SK-N-SH treated with all-trans-retinoic acid at 6 μM for 48 hours (cell line): ENCODE data around the gene PRR15L.

ENCODE experiments used
- ATAC-seq: fragments of 200-7000 bp; cut with Tn5 transposase; 3 replicates; pipeline ENCODE4 v1.9.1; 2020; ENCODE audit warnings: mild to moderate bottlenecking, moderate library complexity
- ARNTL ChIP-seq: fragments of 450-650 bp; formaldehyde crosslinking; IDR thresholded peaks from 2 replicates; pipeline ENCODE4 v1.5.0; 2020; ENCODE audit warnings: low read depth, mild to moderate bottlenecking, moderate library complexity, borderline replicate concordance
- BACH2 ChIP-seq: fragments of 250-450 bp; sonication (Bioruptor Pico); IDR thresholded peaks from 2 replicates; pipeline ENCODE4 v1.9.0; 2021; ENCODE audit warnings: mild to moderate bottlenecking, borderline replicate concordance
- CREB5 ChIP-seq: fragments of 250-450 bp; sonication (Bioruptor Pico); IDR thresholded peaks from 2 replicates; pipeline ENCODE4 v1.5.1; 2020; ENCODE audit warnings: low read depth, mild to moderate bottlenecking, moderate library complexity
- CSDC2 ChIP-seq: fragments of 250-450 bp; sonication (Bioruptor Pico); IDR thresholded peaks from 2 replicates; pipeline ENCODE4 v1.5.0; 2020; ENCODE audit warnings: mild to moderate bottlenecking, moderate library complexity
- ESRRG ChIP-seq: fragments of 250-450 bp; sonication (Bioruptor Pico); IDR thresholded peaks from 2 replicates; pipeline ENCODE4 v1.6.1; 2021; ENCODE audit warnings: mild to moderate bottlenecking
- GLIS3 ChIP-seq: fragments of 250-450 bp; sonication (Bioruptor Pico); IDR thresholded peaks from 2 replicates; pipeline ENCODE4 v1.5.0; 2020; ENCODE audit warnings: mild to moderate bottlenecking, moderate library complexity
- ISL1 ChIP-seq: fragments of 250-450 bp; sonication (Bioruptor Pico); IDR thresholded peaks from 2 replicates; pipeline ENCODE4 v2.1.2; 2022; ENCODE audit warnings: mild to moderate bottlenecking, moderate library complexity
- OSR1 ChIP-seq: fragments of 250-450 bp; sonication (Bioruptor Pico); IDR thresholded peaks from 2 replicates; pipeline ENCODE4 v1.8.0; 2022; ENCODE audit warnings: moderate library complexity, mild to moderate bottlenecking, inconsistent platforms
- PATZ1 ChIP-seq: fragments of 250-450 bp; sonication (Bioruptor Pico); IDR thresholded peaks from 2 replicates; pipeline ENCODE4 v1.8.0; 2020; ENCODE audit warnings: mild to moderate bottlenecking, moderate library complexity, borderline replicate concordance
- POU6F1 ChIP-seq: fragments of 250-450 bp; sonication (Bioruptor Pico); IDR thresholded peaks from 2 replicates; pipeline ENCODE4 v1.8.0; 2021; ENCODE audit warnings: low read depth, mild to moderate bottlenecking, moderate library complexity, borderline replicate concordance
- PPARA ChIP-seq: fragments of 250-450 bp; sonication (Bioruptor Pico); IDR thresholded peaks from 2 replicates; pipeline ENCODE4 v1.5.0; 2020; ENCODE audit warnings: mild to moderate bottlenecking, borderline replicate concordance
- RARB ChIP-seq: fragments of 250-450 bp; sonication (Bioruptor Pico); IDR thresholded peaks from 2 replicates; pipeline ENCODE4 v1.8.0; 2021; ENCODE audit warnings: mild to moderate bottlenecking, moderate library complexity
- SNAI2 ChIP-seq: fragments of 250-450 bp; sonication (Bioruptor Pico); IDR thresholded peaks from 2 replicates; pipeline ENCODE4 v1.5.0; 2020; ENCODE audit warnings: mild to moderate bottlenecking, moderate library complexity
- TCF4 ChIP-seq: fragments of 250-450 bp; sonication (Bioruptor Pico); IDR thresholded peaks from 2 replicates; pipeline ENCODE4 v1.8.0; 2021; ENCODE audit warnings: mild to moderate bottlenecking, moderate library complexity, borderline replicate concordance
- ZC3H10 ChIP-seq: fragments of 250-450 bp; sonication (Bioruptor Pico); IDR thresholded peaks from 2 replicates; pipeline ENCODE4 v1.5.1; 2021; ENCODE audit warnings: mild to moderate bottlenecking, moderate library complexity
- ZFP3 ChIP-seq: fragments of 250-450 bp; sonication (Bioruptor Pico); IDR thresholded peaks from 2 replicates; pipeline ENCODE4 v1.5.0; 2020; ENCODE audit warnings: mild to moderate bottlenecking, moderate library complexity
- ZFP30 ChIP-seq: fragments of 450-650 bp; formaldehyde crosslinking; IDR thresholded peaks from 2 replicates; pipeline ENCODE4 v1.5.0; 2022; ENCODE audit warnings: mild to moderate bottlenecking, moderate library complexity
- ZNF565 ChIP-seq: fragments of 450-650 bp; formaldehyde crosslinking; conservative IDR thresholded peaks from 2 replicates; pipeline ENCODE4 v1.5.0; 2020; ENCODE audit warnings: low read depth, mild to moderate bottlenecking, moderate library complexity
- ZNF70 ChIP-seq: fragments of 450-650 bp; formaldehyde crosslinking; IDR thresholded peaks from 2 replicates; pipeline ENCODE4 v1.5.0; 2020; ENCODE audit warnings: mild to moderate bottlenecking, moderate library complexity
- ZNF8 ChIP-seq: fragments of 450-650 bp; formaldehyde crosslinking; IDR thresholded peaks from 2 replicates; pipeline ENCODE4 v1.5.0; 2020; ENCODE audit warnings: mild to moderate bottlenecking, moderate library complexity
- TF ChIP-seq, protein P1 (sequence below): fragments of 250-450 bp; sonication (Bioruptor Pico); IDR thresholded peaks from 2 replicates; pipeline ENCODE4 v1.5.1; 2021; ENCODE audit warnings: mild to moderate bottlenecking, moderate library complexity
- TF ChIP-seq, protein P2 (sequence below): fragments of 250-450 bp; sonication (Bioruptor Pico); IDR thresholded peaks from 2 replicates; pipeline ENCODE4 v1.5.0; 2020; ENCODE audit warnings: mild to moderate bottlenecking, moderate library complexity

The PRR15L gene

GRCh38 chr17:47907932-47908562, 49.6 kb downstream of the PRR15L start:
- TF ChIP-seq ZNF8 = no peak
- no peak for TF ChIP-seq ARNTL (CRISPR knock-in tag)
- no peak for TF ChIP-seq ZNF565 (CRISPR knock-in tag)
- TF ChIP-seq POU6F1 (CRISPR knock-in tag) = no peak
- no peak for TF ChIP-seq ZFP3 (CRISPR knock-in tag)
- TF ChIP-seq TCF4 = no peak
- no peak for TF ChIP-seq PATZ1 (CRISPR knock-in tag)
- no peak for TF ChIP-seq ISL1 (CRISPR knock-in tag)
- TF ChIP-seq CREB5 (CRISPR knock-in tag) = no peak
- TF ChIP-seq SNAI2 = no peak
- TF ChIP-seq PPARA (CRISPR knock-in tag) = no peak
- TF ChIP-seq ZC3H10 = no peak
- TF ChIP-seq CSDC2 (CRISPR knock-in tag) = no peak
- TF ChIP-seq, protein P1, sequence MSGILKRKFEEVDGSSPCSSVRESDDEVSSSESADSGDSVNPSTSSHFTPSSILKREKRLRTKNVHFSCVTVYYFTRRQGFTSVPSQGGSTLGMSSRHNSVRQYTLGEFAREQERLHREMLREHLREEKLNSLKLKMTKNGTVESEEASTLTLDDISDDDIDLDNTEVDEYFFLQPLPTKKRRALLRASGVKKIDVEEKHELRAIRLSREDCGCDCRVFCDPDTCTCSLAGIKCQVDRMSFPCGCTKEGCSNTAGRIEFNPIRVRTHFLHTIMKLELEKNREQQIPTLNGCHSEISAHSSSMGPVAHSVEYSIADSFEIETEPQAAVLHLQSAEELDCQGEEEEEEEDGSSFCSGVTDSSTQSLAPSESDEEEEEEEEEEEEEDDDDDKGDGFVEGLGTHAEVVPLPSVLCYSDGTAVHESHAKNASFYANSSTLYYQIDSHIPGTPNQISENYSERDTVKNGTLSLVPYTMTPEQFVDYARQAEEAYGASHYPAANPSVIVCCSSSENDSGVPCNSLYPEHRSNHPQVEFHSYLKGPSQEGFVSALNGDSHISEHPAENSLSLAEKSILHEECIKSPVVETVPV (CRISPR knock-in tag) = no peak
- no peak for TF ChIP-seq ZFP30 (CRISPR knock-in tag)
- TF ChIP-seq GLIS3 (CRISPR knock-in tag) = no peak
- TF ChIP-seq ESRRG (CRISPR knock-in tag) = no peak
- TF ChIP-seq BACH2 (CRISPR knock-in tag) = no peak
- TF ChIP-seq ZNF70 (CRISPR knock-in tag) = no peak
- ATAC-seq = no peak

DNA sequence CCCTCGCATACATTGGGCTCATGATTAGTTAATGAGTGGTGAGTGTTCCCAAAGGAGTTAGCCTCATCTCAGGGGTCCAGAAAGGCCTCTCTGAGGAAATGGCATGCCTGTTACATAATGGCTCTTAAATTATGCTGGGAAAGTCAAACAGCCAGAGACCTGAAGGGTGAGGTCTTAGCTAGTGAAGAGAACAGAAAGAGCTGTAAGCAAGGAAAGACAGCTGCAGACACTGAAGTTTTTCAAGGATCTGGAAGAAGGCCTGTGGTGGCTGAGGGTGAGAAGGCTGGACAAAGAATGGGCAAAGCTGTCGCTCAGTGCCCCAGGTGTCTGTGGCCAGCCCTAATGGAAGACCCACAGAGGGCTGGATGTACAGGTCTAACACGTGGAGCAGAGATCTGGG, 51.2 kb downstream of the PRR15L start:
- ATAC-seq = no peak
- TF ChIP-seq RARB (CRISPR knock-in tag) (no peak), PATZ1 (CRISPR knock-in tag) (no peak), SNAI2 (no peak), ZNF8 (no peak), OSR1 (CRISPR knock-in tag) (no peak), PPARA (CRISPR knock-in tag) (no peak), ARNTL (CRISPR knock-in tag) (no peak), TCF4 (no peak), ZNF70 (CRISPR knock-in tag) (no peak), ESRRG (CRISPR knock-in tag) (no peak), BACH2 (CRISPR knock-in tag) (no peak), POU6F1 (CRISPR knock-in tag) (no peak), CSDC2 (CRISPR knock-in tag) (no peak), CREB5 (CRISPR knock-in tag) (no peak), GLIS3 (CRISPR knock-in tag) (no peak)
- TF ChIP-seq, protein P2, sequence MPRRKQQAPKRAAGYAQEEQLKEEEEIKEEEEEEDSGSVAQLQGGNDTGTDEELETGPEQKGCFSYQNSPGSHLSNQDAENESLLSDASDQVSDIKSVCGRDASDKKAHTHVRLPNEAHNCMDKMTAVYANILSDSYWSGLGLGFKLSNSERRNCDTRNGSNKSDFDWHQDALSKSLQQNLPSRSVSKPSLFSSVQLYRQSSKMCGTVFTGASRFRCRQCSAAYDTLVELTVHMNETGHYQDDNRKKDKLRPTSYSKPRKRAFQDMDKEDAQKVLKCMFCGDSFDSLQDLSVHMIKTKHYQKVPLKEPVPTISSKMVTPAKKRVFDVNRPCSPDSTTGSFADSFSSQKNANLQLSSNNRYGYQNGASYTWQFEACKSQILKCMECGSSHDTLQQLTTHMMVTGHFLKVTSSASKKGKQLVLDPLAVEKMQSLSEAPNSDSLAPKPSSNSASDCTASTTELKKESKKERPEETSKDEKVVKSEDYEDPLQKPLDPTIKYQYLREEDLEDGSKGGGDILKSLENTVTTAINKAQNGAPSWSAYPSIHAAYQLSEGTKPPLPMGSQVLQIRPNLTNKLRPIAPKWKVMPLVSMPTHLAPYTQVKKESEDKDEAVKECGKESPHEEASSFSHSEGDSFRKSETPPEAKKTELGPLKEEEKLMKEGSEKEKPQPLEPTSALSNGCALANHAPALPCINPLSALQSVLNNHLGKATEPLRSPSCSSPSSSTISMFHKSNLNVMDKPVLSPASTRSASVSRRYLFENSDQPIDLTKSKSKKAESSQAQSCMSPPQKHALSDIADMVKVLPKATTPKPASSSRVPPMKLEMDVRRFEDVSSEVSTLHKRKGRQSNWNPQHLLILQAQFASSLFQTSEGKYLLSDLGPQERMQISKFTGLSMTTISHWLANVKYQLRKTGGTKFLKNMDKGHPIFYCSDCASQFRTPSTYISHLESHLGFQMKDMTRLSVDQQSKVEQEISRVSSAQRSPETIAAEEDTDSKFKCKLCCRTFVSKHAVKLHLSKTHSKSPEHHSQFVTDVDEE (CRISPR knock-in tag) = no peak
- TF ChIP-seq, protein P1 (CRISPR knock-in tag) = no peak
